MV-4-11 (cell line): ENCODE measurements around the gene TJAP1.
"Not testable (repeated sequence)": the region's sequence is repeated elsewhere in the genome, so short reads cannot be mapped to it uniquely, and the experiment has no call there.

Experiments used
- DNase-seq: peaks from one replicate; lab custom pipeline; 2025; lab: John Stamatoyannopoulos, UW

Gene TJAP1

DNA sequence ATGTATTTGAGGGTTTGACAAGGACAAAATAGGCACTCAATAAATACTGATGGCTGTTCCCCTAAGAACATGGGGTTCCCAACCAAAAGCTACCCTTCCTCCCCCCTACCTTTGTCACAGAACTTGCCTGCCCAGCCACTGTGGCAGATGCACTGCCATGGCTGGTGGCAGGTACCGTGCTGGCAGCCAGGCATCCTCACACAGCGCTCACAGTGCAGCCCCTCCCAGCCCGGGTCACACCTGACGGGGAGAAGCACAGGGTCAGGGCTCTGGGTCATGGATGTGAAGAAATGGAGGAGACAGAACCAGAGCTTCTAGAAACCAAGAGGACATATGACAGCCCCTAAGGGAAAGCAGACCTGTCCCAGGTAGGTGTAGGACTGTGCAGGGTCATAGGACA lies 24.5 kb upstream of the TJAP1 start:
- DNase-seq = no peak

GRCh38 chr6:43453831-43454230 lies 23.5 kb upstream of the TJAP1 start:
- no peak for DNase-seq

DNA sequence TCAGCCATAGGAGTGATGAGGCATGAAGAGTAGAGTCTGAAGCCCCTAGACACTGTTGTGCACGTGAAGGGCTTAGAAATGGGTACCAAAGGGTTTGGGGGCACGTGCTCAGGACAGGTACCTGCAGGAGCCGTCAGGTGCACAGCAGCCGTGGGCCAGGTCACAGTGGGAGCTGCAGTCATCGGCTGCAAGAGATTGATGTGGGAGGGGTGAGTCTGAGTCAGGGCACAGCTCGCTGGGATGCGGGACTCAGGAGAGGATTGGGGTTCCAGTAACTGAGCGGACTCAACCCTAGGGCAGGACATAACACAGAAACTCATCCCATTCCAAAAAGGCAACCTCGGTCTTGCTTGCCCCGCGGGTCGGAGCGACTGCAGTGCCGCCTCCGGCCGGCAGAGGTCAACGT lies 23.1 kb upstream of the TJAP1 start:
- peak; percentile 34 for DNase-seq

- DNase-seq = no peak
These were observed 22.5 kb upstream of the TJAP1 start for GRCh38 chr6:43454696-43455530.

DNA sequence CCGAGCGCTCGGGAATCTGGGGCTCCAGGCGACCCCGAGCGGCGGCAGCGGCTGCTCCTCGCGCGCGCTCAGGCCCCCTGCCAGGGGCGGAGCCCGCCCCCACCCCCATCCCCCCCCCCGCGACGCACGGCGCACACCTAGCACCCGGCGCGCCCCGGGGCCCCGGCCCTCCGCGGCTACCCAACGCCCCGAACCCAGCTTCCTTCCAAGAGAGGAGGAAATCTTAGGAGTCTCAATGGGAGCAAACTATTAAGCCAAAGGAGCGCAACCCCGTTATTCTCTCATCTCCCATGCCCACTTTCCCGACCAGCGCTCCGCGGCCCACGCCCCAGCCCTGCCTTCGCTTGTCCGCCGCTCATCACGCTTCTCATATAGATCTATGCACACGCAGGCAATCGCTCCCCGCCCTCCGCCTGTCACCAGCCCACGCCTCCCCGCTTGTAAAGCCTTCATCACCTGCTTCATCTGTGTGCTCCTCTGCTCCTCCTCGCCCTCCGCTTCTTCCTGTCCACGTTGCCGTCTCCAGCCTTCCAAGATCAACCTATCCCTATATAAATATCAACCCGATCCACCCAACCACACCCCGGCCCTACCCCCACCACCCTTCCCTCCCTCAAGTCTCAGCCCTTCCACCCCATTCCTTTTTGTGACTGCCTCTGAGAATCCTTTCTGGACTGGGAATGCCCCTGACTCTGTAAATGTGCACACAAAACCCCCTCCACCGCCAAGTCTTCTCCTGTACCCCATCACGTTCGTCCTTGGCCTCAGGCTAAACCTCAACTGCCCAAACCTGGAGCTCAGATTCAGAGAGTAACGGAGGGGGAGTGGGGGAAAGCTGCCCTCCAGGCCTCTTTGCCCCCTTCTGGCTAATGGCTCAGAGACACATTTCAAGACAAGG lies 21.6 kb upstream of the TJAP1 start, which contains the start of gene DLK2:
Gene DLK2 (minus strand): TSS at position 18 of the 898 bp plus-strand sequence. CDS start 723 bp downstream, outside the sequence.
- DNase-seq = no peak

- no peak for DNase-seq
These were observed 19.7 kb upstream of the TJAP1 start for GRCh38 chr6:43457643-43458042.

GRCh38 chr6:43458154-43458553 lies 19.2 kb upstream of the TJAP1 start:
- DNase-seq = not testable (repeated sequence)

DNA sequence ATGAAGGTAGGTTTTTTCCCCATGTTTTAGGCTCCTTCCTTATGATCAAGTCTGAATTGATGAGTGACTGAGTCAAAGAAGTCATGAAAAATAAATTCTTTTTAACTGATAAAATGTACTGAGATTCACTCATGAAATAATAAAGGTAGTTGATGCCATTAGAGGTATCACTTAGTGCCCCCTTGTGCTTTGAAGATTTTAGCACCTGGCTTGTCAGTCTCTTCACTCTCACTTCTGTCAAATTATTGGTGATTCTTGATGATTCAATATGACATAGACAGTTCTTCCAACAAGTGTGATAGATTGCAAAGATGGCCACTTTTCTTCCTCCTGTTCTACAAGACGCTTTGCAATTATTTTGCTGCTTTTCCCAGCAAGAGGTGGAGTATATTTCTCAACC lies 17.8 kb upstream of the TJAP1 start:
- DNase-seq = no peak

- DNase-seq = no peak
These were observed 17.3 kb upstream of the TJAP1 start for GRCh38 chr6:43460032-43460431.

DNA sequence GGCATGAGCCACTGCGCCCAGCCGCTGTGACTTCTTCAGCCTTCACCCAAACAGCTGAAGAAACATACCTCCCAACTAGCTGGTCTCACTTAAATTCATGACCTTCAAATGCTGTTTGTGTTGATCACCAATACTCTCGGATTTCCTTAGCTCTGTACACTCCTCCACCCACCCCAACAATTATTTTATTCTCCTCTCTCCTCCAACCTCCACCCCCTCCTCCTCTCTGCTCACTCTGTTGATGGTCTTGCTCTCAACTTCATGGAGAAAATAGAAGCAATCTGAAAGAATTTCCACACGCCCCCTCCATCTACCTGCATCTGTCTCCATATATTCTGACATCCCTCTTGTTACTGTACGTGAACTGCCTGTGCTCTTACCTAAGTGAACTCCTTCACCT lies 15.4 kb upstream of the TJAP1 start:
- no peak for DNase-seq

GRCh38 chr6:43464337-43464736 lies 13.0 kb upstream of the TJAP1 start:
- no peak for DNase-seq

GRCh38 chr6:43465948-43466347 lies 11.4 kb upstream of the TJAP1 start:
- DNase-seq = no peak

DNA sequence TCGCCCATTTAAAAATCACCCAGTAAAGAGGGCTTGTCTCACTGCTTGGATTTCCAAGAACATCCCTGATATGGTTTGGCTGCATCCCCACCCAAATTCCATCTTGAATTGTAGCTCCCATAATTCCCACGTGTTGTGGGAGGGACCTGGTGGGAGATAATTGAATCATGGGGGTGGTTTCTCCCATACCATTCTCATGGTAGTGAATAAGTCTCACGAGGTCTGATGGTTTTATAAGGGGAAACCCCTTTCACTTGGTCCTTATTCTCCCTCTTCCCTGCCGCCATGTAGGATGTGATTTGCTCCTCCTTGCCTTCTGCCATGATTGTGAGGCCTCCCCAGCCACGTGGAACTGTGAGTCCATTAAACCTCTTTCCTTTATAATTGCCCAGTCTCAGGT lies 10.1 kb upstream of the TJAP1 start:
- not testable (repeated sequence) for DNase-seq

- DNase-seq = no peak
These were observed 9.6 kb upstream of the TJAP1 start for GRCh38 chr6:43467752-43468151.

DNA sequence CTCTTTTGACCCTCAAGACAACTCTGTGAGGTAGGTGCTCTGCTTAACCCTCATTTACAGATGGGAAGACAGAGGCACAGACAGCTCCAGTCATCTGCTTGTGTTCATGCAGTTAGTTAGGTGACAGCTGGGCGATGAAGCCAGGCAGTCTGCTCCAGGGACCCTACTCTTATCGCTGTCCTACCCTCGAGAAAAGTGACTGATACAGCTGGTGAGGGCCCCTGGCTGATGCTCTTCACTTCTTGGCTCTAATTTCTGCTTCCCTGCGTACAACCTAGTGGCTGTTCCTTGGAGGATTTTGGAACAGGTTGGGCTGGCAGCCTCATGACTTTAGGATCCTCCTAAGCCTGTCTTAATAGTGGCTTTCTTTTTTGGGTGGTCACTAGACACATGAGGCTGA lies 9.1 kb upstream of the TJAP1 start:
- DNase-seq = no peak

DNA sequence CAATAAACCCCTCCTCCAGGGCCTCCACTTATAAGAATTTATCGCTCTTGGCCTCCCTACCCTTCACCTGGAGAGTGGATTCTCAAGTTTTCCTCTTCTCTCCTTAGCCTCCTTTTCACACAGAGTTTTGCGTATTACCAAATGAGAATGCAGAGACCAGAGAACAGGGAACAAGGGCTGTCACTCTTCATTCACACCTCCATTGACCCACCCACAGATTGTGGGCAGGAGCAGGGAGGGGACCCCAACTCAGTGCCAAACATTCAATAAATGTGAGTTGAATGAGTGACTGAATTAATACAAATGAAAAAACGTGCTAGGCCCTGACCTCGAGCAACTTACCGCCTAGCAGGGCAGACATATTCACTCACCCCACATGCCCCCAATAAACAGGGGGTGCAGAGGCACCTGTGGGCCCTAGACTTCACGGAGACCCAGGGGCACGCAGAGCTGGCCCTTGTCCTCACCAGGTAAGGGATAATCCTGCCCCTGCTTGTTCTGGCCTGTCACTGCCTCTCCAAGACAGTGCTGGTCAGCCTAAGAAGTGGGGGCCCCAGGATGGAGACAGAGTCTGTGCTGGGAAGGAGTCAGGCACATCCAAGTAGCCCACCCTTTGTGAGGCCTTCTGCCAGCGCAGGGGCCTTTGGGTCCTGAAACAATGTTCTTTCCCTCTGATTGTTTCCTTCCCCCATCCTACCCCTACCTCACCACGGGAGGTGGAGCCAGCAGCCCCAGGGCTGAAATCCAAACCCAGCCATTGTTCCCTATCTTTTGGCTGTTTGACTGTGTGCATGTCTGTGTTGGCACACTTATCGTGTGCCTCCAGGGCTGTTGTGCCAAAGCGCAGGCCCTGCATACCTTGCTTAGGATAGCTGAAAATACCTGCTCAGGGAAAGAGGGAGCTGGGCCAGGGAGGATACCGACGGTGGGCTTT lies 8.4 kb upstream of the TJAP1 start:
- no peak for DNase-seq

DNA sequence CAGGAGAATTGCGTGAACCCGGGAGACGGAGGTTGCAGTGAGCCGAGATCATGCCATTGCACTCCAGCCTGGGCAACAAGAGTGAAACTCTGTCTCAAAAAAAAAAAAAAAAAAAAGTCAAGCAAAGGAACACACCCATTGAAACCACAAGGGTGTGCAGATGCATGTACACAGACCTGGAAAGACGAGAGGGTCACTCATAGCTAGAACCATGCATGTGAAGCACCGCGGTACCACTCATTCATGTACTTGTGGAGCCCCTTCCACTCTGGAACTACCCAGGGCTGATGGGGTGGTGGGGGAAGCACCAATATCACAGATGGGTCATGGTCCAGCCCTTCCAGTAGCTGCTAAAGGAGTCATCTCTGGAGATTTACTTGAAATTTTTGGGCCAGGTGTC lies 7.4 kb upstream of the TJAP1 start:
- no peak for DNase-seq

DNA sequence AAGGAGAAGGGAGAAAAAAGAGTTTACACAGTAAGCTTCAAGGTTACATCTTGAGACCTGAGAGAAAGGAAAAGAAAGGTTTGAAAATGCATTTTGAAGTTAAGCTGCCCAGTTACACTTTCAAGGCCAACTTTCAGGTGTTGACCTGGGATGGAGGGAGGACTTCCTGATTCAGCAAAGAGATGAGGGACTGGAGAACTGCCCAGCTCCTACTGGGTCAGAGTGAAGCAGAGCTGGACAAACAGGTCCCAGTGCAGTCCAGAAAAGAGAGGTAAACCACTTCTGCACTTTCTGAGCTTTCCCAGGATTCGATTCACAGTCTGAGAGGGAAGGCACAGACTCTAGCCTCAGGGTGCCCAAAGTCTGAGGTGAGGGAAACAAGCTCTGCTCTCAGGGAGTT lies 6.0 kb upstream of the TJAP1 start:
- no peak for DNase-seq

GRCh38 chr6:43472515-43472914 lies 4.9 kb upstream of the TJAP1 start:
- no peak for DNase-seq

DNA sequence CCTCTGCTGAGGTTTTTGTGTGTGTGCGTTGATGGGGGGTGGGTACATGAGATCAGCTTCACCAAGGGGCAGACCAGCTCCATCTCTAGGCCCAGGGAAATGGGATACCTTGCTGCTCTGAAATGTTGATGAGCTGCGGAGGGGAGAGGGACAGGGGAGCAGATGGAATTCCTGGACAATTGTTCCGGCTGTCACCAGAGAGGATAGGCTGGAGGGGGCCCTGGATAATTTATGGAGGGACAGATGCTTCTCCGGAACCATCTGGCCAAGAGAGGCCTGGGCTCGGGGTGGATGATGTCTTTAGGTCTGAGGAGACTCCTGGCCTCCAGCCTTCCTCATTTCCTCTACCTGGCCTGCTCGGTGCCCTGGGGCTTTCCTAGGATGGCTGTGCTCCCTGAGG lies 1.9 kb upstream of the TJAP1 start:
- no peak for DNase-seq

DNA sequence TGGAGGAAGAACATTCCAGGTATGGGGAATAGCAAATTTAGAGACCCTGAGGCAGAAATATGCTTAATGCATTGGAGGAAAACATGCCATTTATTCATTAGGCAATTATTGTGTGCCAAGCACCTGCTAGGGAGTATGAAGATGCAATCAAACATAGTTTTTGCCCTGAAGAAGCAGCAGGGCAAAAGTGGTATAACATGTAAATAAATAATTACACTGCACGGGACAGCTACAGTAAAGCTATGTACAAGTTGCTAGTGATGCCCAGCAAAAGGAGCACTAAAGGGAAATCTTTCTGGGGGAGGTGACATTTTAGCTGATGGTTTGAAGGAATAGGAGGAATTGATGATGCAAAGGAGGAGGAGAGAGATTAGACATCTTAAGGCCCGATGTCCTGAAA lies 624 bp upstream of the TJAP1 start:
- DNase-seq = no peak

DNA sequence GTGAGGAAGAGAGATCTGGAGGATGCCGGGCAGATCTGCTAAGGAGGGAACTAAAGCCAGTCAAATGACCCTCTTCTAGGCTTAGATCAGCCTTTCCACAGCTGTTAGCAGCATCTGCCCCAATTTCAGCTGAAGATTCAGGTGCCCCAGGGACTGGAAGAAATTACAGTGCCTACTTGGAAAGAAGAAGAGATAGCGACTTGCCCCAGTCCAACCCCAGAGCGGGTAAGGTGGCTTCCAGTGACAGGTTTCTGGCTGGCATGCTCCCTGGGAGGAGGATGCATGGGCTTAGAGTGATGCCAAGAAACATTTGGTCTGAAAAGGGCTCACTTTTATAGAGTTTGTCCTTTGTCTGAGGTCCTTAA lies 620 bp downstream of the TJAP1 start:
- DNase-seq = no peak
